HEK293 (cell line): ENCODE data around the gene NUP62.

Experiments
- CTCF ChIP-seq: fragments of 450-650 bp; formaldehyde crosslinking; IDR thresholded peaks from 2 replicates; pipeline ENCODE4 v1.5.1; 2016; ENCODE audit warnings: missing biosample characterization, missing genetic modification characterization
- MZF1 ChIP-seq: fragments of 450-650 bp; formaldehyde crosslinking; IDR thresholded peaks from 2 replicates; pipeline ENCODE4 v1.5.1; 2017; ENCODE audit warnings: missing biosample characterization, missing genetic modification characterization, borderline replicate concordance
- ZNF280C ChIP-seq: fragments of 450-650 bp; formaldehyde crosslinking; IDR thresholded peaks from 2 replicates; pipeline ENCODE4 v1.5.1; 2016; ENCODE audit warnings: missing biosample characterization, missing genetic modification characterization
- ZNF48 ChIP-seq: fragments of 450-650 bp; formaldehyde crosslinking; IDR thresholded peaks from 2 replicates; pipeline ENCODE4 v1.5.1; 2016; ENCODE audit warnings: missing biosample characterization, missing genetic modification characterization
- ZNF791 ChIP-seq: fragments of 450-650 bp; formaldehyde crosslinking; IDR thresholded peaks from 2 replicates; pipeline ENCODE4 v1.5.1; 2016; ENCODE audit warnings: missing biosample characterization, missing genetic modification characterization

GRCh38 chr19:49881186-49881585, 48.1 kb downstream of the NUP62 start:
- no peak for TF ChIP-seq CTCF (tag by site-specific recombination)
- TF ChIP-seq MZF1 (tag by site-specific recombination) = no peak
- no peak for TF ChIP-seq ZNF280C (tag by site-specific recombination)
- no peak for TF ChIP-seq ZNF791
- TF ChIP-seq ZNF48 (tag by site-specific recombination) = no peak
